ENCODE results near the gene SRI.
"Not testable (repeated sequence)": the region's sequence is repeated elsewhere in the genome, so short reads cannot be mapped to it uniquely, and the experiment has no call there.

SRI gene
- long read RNA-seq, donor 1, transcript SRI-201 (8 exons, 2,010 nt), result major isoform, 57 of 161 reads
- long read RNA-seq, donor 1, transcript SRI-206 (4 exons, 903 nt), result minor isoform, 43 of 161 reads
- long read RNA-seq, donor 1, partial matches to known transcripts, result 57 of 161 reads
- long read RNA-seq, donor 1, other reads (novel, unspliced or antisense), result 0 of 161 reads
- long read RNA-seq, donor 2, transcript SRI-206 (4 exons, 903 nt), result minor isoform, 23 of 120 reads
- long read RNA-seq, donor 2, transcript SRI-201 (8 exons, 2,010 nt), result major isoform, 56 of 120 reads
- long read RNA-seq, donor 2, partial matches to known transcripts, result 33 of 120 reads
- long read RNA-seq, donor 2, other reads (novel, unspliced or antisense), result 0 of 120 reads
- long read RNA-seq, donor 3, transcript SRI-206 (4 exons, 903 nt), result minor isoform, 26 of 100 reads
- long read RNA-seq, donor 3, transcript SRI-201 (8 exons, 2,010 nt), result major isoform, 32 of 100 reads
- long read RNA-seq, donor 3, partial matches to known transcripts, result 37 of 100 reads
- long read RNA-seq, donor 3, other reads (novel, unspliced or antisense), result 0 of 100 reads
- long read RNA-seq, donor 4, transcript SRI-206 (4 exons, 903 nt), result minor isoform, 43 of 149 reads
- long read RNA-seq, donor 4, transcript SRI-207 (6 exons, 1,024 nt), result minor isoform, 8 of 149 reads
- long read RNA-seq, donor 4, transcript SRI-208 (4 exons, 588 nt), result minor isoform, 5 of 149 reads
- long read RNA-seq, donor 4, transcript SRI-201 (8 exons, 2,010 nt), result major isoform, 58 of 149 reads
- long read RNA-seq, donor 4, partial matches to known transcripts, result 35 of 149 reads
- long read RNA-seq, donor 4, other reads (novel, unspliced or antisense), result 0 of 149 reads
- long read RNA-seq, donor 5, transcript SRI-201 (8 exons, 2,010 nt), result major isoform, 69 of 178 reads
- long read RNA-seq, donor 5, transcript SRI-206 (4 exons, 903 nt), result minor isoform, 37 of 178 reads
- long read RNA-seq, donor 5, partial matches to known transcripts, result 69 of 178 reads
- long read RNA-seq, donor 5, other reads (novel, unspliced or antisense), result 0 of 178 reads
- long read RNA-seq, donor 6, transcript SRI-206 (4 exons, 903 nt), result minor isoform, 44 of 148 reads
- long read RNA-seq, donor 6, transcript SRI-201 (8 exons, 2,010 nt), result major isoform, 75 of 148 reads
- long read RNA-seq, donor 6, partial matches to known transcripts, result 26 of 148 reads
- long read RNA-seq, donor 6, other reads (novel, unspliced or antisense), result 0 of 148 reads
- long read RNA-seq, donor 7, transcript SRI-201 (8 exons, 2,010 nt), result major isoform, 98 of 229 reads
- long read RNA-seq, donor 7, transcript SRI-206 (4 exons, 903 nt), result minor isoform, 59 of 229 reads
- long read RNA-seq, donor 7, partial matches to known transcripts, result 68 of 229 reads
- long read RNA-seq, donor 7, other reads (novel, unspliced or antisense), result 0 of 229 reads
- long read RNA-seq, donor 8, transcript SRI-206 (4 exons, 903 nt), result minor isoform, 31 of 132 reads
- long read RNA-seq, donor 8, transcript SRI-201 (8 exons, 2,010 nt), result major isoform, 62 of 132 reads
- long read RNA-seq, donor 8, partial matches to known transcripts, result 36 of 132 reads
- long read RNA-seq, donor 8, other reads (novel, unspliced or antisense), result 0 of 132 reads

DNA sequence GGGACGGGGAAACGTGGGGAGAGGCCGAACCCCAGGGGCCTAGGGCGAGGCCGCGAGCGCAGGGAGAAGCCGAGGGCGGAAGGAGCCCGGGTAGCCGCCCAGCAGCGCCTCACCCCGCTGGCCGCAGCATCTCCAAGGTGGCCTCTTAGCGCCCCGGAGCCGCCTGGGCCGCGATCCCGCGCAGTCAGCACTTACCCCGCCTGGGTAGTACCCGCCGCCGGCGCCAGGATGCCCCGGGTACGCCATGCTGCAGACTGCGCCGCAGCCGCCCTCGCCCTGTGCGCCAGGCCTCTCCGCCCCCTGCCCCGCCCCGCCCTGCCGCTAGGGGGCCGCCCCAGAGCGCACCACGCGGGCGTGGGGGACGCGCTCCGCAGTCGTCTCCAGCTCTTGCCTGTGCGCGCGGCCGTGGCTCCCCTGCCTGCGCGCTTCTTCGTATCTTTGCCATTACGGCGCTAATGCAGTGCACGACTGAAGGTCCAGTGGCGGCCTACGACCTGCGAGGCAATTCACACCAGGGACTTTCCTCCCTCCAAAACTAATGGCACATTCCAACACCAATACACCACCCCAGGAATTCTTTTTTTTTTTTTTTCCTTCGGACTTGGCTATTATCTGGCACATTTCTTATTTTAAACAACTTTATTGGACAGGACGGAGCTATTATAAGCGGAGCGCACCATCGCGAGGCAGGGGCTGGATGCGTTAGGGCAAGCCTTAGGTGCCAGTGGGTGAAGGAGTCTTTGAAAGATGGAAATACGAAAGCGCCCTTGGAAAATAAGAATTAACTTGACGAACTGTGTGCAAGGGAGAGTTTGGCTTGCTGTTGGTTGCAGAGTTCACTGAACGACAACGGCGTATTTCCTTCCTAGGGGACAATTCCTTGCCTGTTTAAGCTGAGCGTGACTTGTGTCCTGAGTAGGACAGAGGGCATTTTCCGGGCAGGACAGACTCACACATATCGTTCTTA is at the start of gene SRI:
TSS of gene SRI (minus strand) at position 258 of the 967 bp plus-strand sequence. CDS start at position 246, 12 bp downstream.
- peak; percentile 98 for DNase-seq

DNA sequence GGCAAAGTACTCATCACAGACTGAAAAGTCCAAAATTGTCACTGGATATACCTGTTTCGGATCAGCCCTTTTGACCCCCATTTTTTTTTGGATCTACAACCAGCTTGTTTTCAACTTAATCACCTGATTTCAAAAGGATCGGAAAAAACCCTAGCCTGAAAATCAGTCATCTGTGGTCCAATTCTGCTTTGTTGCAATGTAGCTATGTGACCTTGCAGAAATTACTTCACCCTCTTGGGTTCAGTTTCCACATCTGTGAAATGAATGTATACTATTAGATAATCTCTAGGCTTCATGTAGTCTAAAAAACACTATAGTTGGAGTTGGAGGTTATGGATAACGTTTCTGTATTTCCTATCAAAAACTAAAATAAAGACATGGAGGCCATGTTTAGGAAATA is 49.7 kb upstream of the SRI start:
- no peak for DNase-seq

- DNase-seq, result no peak
Measured at GRCh38 chr7:88268858-88269257, 49.0 kb upstream of the SRI start.

DNA sequence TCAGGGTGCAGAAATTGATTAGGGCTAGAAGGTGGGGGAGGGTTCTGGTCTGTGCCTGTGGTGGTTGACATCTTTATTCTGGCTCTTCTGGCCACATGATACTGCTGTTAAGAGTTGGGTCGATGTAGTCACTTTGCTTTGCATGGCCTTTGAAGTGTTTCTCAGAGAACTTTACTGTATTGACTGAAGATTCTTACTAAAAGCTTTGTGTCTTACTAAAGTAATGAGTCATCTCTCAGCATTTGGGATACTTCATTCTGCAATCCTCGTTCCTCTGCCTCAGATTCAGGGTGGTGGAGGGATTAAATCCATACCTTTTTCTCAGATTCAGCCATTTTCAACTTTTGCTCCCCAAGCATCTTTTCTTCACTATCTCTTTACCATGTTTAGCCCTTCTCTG is 48.2 kb upstream of the SRI start:
- DNase-seq, result no peak

- no peak for DNase-seq
Measured at GRCh38 chr7:88267421-88267820, 47.6 kb upstream of the SRI start.

DNA sequence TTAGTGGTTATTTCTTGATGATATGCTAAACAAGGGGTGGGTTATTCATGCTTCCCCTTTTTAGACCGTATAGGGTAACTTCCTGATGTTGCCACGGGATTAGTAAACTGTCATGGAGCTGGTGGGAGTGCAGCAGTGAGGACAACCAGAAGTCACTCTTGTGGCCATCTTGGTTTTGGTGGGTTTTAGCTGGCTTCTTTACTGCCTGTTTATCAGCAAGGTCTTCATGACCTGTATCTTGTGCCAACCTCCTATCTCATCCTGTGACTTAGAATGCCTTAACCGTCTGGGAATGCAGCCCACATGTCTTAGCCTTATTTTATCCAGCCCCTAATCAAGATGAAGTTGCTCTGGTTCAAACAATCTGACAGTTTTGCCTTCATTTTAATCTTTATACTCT is 45.1 kb upstream of the SRI start:
- DNase-seq, result not testable (repeated sequence)

- DNase-seq, result no peak
Measured at GRCh38 chr7:88262562-88262961, 42.7 kb upstream of the SRI start.

GRCh38 chr7:88260719-88261118 is 40.9 kb upstream of the SRI start:
- no peak for DNase-seq

GRCh38 chr7:88259656-88260380 is 40.0 kb upstream of the SRI start:
- no peak for DNase-seq

- not testable (repeated sequence) for DNase-seq
Measured at GRCh38 chr7:88258296-88258695, 38.5 kb upstream of the SRI start.

DNA sequence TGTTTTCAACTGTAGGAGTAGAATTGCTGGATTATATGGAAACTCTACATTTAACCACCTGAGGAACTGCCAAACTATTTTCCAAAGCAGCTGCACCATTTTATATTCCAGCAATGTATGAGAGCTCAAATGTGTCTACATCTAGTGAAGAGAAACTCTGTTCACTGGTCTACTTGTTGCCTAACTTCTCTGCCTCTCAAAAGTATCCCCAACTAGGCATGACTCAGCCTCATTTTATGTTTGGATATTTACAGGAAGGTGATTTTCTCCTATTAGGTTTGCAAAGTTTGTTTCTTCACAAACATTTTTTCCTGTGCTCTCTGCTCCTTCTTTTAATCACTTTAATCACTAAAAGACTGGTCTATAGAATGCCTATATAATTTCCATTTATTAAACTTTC is 37.1 kb upstream of the SRI start:
- DNase-seq, result no peak

- no peak for DNase-seq
Measured at GRCh38 chr7:88254721-88255424, 35.0 kb upstream of the SRI start.

DNA sequence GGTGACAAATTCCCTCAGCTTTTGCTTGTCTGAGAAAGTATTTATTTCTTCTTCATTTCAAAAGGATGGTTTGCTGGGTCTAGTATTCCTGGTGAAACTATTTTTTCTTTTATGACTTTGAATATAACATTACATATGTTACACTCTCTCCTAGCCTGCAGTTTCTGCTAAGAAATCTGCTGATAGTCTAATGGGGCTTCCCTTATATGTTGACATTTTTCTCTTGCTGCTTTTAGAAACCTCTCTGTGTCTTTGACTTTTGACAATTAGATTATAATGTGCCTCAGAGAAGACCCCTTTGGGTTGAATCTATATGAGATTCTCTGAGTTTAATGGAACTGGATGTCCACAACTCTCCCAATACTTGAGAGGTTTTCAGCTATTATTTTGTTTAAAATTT is 33.8 kb upstream of the SRI start:
- no peak for DNase-seq

DNA sequence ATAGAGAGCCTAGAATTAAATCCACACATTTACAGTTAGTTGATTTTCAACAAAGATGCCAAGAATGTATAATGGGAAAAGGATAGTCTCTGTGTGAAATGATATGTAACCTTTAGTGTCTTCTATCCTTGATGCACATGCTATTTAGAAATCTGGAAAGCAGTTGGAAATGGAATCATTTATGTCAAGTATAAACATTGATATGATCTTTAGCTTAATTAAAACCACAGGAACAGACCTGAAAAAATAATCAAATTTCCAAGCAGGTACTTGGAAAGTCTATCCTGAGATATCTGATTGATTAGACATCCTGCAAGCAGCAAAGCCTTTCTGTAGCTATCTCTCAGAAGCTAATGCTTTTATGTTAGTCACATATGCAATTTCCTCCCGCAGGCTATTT is 24.4 kb upstream of the SRI start:
- DNase-seq, result no peak

DNA sequence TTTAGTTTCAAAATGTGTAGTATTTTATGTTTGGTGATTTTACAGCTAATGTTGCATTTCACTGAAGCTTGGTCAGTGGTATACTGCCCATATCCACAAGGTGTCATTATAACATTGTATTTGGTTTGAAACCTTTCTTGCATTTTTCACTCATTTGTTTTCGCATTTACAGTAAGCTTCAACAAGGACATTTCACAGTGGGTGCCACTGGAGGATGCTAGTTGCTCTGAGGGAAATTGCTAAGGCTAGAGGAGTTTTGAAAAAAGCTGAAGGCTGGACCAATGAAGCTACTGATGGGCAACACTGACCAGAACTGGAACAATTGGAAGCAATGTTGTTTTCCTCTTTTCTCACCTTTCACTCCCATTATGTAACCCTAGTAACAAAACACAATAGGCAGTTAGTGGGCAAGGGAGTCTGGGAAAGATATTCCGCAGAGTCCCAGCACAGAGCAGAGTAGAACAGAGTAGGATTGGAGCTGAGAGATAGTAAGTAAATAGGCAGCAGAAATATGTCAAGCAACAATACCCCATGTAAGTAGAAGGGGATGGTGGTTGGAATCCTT is 23.6 kb upstream of the SRI start:
- peak; percentile 18 for DNase-seq

- DNase-seq, result no peak
Measured at GRCh38 chr7:88239852-88240251, 20.0 kb upstream of the SRI start.

- no peak for DNase-seq
Measured at GRCh38 chr7:88233828-88234227, 14.0 kb upstream of the SRI start.

DNA sequence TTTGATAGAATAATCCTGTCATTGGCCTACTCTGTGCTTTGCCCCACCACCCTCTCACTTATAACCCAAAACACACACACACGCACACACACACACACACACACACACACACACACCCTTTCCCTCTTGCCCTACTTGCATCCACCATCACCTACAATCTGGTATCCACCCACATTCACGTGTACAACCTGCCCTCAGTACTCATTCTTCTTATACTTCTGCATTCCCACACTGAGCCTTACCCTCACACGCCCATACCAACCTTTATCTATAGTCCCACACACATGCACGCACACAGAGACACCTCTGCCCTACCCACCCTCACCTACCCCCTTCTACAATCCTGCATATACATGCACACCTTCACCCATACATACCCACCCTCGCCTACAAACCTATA is 10.8 kb upstream of the SRI start:
- DNase-seq, result no peak

Measured in right kidney (tissue), 9 donors.